Nucleus accumbens (tissue), 56 donors: ENCODE measurements around the gene EVPLL.
A peak's percentile ranks its signal among the peaks of the same experiment; 100 is the strongest.
"Not testable (repeated sequence)": the region's sequence is repeated elsewhere in the genome, so short reads cannot be mapped to it uniquely, and the experiment has no call there.

Source experiments
- DNase-seq, 56 donors: peaks; one replicate each; lab custom pipeline; 2025; lab: John Stamatoyannopoulos, UW

EVPLL gene

DNA sequence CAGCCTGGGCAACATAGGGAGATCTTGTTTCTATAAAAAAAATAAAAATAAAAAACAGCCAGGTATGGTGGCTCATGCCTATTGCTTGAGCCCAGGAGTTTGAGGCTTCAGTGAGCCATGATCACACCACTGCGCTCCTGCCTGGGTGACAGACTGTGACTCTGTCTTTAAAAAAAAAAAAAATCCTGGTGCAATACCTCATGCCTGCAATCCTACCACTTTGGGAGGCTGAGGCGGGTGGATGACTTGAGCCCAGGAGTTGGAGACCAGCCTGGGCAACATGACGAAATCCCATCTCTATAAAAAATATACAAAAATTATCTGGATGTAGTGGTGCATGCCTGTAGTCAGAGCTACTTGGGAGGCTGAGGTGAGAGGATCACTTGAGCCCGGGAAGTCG is 1.0 kb downstream of the EVPLL start:
- not testable (repeated sequence) for DNase-seq

DNA sequence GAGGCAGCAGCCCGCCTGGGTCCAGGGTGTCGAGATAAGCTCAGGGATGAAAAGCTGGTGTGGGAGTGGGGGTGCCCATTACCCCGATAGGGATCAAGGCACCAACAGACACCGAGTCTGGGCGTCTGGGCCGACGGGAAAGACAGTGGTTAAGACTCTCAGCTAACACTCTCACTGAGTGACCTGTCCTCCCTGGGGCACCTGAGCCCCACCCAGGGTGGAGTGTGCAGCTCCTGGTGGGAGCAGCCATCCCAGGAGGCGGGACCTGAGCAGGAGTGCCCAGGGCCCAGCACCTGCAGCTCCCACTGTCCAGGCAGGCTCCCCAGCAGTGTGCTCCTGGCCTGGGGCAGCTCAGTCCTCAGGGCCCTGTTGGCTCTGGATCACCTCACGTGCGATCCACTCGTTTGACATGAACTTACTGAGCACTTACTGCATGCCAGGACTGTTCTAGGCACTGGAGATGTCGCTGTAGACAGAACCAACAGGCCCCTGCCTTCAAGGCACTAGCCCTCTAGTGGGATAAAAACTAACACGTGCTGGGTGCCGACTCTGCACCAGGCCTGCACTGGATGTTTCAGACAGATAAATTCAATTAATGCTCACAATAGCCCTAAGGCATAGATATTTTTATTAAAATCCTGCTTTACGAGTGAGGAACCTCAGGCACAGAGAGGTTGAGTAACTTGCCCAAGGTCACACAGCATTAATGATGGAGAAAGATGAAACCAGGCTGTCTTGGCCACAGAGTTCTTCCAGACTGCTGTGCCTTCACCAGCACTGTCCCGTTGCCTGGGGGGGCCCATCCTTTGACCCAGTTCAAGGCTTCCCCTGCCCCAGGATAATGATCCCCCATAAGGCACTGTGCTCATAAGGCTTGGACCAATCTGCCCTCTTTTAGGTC is 1.9 kb downstream of the EVPLL start:
- no peak for DNase-seq

DNA sequence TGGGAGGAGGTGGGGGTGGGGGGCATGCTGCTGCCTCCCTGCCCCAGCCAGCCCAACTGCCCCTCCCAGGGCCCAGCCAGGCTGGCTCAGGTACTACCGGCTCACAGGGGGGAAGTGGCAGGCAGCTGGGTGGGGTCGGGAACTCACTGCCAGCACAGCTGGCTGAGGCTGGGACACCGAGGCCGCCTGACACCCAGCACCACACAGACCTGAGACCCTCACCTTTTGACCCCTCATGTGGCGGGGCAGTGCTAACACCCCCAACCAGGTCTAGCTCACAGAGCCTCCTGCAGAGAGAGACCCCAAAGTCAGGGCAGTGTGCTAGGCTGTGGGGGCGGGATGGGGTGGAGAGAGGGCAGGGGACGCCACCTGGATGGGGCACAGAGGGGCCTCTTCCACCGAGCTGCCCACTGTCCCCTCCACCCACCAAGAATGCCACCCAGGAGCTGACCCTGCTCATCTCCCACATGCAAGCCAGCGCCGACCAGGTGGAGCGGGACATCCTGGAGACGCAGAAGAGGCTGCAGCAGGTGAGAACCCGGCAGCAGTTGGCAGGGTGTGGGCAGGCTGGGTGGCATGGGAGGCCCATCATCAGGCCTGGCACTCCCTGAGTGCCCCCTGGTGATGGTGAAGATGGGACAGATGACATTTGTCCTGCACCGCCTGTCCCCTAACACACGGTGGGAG is 3.0 kb downstream of the EVPLL start:
- no peak for DNase-seq

DNA sequence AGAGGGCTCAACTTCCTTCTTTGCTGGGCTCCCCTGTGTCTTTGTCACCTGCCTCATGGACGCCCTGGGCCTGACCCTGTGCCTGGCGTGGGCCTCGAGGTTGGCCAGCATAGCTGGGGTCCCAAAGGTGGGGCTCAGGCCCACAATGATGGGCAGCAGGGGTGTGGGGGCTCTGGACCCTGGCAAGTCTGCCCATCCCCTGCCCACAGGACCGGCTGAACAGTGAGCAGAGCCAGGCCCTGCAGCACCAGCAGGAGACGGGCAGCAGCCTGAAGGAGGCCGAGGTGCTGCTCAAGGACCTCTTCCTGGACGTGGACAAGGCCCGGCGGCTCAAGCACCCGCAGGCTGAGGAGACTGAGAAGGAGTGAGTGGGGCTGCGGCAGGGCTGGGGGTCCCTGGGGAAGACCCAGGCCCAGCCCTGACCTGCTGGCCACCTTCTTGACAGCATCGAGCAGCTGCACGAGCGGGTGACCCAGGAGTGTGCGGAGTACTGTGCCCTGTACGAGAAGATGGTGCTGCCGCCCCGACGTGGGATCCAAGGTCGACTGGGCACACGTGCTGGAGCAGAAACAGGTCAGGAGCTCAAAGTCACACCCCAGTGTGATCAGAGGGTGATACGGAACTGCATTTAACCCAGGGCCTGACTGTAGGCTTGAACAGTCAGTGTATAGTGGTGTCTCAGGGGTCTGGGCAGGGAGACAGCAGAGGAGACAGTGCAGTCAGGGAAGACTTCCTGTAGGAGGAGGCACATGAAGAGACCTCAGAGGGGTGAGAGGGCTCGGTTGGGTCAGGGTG is 3.8 kb downstream of the EVPLL start:
- no peak for DNase-seq

DNA sequence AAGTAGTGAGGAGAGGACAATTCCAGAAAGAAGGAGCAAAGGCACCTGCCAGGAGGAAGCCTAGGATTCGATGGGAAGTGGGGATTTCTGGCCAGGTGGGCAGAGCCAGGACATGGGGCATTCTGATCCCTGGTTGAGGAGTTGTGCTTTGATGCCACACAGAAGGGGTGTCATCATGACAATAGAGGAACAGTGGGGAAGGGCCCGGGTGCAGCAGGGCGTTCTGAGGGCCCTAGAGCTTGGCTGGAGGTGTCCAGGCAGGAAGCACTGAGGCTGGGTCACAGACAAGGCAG is 4.3 kb downstream of the EVPLL start:
- DNase-seq = no peak

DNA sequence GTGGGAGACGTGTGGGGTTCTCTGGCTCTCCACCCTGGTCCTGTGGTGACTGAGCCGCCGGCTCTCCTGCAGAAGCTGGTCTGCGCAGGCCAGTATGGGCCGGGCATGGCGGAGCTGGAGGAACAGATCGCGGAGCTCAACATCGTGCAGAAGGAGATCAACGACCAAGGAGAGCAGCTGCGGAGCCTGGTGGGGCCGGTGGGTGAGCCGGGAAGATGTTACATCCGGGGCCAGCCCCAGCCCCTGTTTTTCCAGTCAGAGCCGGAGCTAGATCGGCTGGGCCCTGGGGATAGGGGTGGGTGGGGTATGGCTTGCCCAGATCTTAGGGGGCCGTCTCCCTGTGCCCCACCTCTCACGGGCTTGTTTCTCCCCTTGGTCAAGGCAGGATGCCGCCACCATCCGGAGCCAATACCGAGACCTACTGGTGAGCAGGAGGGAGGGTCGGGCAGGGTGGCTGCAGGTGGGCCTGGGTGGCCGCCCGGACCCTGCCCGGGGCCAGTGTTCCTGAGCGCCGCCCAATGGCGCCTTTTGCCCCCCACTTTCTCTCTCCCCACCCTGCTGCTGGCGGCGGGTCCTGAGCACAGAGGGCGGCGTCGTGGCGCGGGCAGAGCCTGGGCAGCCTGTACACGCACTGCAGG is 5.0 kb downstream of the EVPLL start:
- DNase-seq = no peak

DNA sequence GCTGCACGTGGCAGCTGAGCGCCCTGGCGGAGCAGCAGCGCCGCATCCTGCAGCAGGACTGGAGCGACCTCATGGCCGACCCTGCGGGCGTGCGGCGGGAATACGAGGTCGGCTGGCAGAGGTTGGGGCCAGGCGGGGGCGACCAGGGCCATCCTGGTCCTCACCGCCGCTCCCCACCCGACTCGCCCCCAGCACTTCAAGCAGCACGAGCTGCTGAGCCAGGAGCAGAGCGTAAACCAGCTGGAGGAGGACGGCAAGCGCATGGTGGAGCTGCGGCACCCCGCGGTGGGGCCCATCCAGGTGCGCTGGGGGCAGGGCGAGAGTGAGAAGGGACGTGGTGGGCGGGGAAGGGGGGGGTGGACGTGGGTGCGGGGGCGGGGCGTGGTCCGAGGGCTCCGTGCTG is 5.5 kb downstream of the EVPLL start:
- DNase-seq = peak in 1 of 56 donors; percentile 10

DNA sequence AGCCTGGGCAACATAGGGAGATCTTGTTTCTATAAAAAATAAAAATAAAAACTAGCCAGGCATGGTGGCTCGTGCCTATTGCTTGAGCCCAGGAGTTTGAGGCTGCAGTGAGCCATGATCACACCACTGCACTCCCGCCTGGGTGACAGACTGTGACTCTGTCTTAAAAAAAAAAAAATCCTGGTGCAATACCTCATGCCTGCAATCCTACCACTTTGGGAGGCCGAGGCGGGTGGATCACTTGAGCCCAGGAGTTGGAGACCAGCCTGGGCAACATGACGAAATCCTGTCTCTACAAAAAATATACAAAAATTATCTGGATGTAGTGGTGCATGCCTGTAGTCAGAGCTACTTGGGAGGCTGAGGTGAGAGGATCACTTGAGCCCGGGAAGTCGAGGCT is 6.7 kb downstream of the EVPLL start:
- DNase-seq = not testable (repeated sequence)

DNA sequence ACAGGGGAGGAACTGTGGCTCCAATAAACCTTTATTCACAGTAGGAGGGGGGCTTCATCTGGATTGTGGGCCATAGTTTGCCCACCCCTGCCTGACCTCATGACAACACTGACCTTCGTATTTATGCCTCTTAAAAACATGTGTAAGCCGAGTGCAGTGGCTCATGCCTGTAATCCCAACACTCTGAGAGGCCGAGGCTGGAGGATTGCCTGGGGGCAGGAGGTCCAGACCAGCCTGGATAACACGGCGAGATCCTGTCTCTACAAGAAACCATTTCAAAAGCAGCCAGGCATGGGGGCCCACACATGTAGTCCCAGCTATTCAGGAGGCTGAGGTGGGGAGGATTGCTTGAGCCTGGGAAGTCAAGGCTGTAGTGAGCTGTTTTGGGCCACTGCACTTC is 10.0 kb downstream of the EVPLL start:
- not testable (repeated sequence) for DNase-seq

DNA sequence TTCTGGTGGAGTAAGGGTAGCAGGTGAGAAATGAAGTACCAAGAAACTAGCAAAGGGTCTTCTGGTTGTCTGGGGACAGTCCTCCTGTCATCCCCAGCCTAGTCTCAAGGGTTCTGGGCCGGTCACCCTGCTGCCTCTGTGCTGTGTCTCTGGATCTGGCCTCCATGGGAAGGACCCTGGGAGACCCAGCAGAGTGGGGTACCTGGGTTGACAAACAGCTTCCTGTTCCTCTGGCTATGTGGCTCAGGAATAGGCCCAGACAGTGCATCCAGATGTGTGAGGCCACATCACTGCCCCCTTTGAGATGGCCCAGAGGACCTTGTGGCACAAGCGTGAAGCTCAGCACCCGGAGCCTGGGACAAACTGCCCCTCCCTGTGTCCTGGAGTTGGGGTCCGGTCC is 10.7 kb downstream of the EVPLL start:
- not testable (repeated sequence) for DNase-seq

DNA sequence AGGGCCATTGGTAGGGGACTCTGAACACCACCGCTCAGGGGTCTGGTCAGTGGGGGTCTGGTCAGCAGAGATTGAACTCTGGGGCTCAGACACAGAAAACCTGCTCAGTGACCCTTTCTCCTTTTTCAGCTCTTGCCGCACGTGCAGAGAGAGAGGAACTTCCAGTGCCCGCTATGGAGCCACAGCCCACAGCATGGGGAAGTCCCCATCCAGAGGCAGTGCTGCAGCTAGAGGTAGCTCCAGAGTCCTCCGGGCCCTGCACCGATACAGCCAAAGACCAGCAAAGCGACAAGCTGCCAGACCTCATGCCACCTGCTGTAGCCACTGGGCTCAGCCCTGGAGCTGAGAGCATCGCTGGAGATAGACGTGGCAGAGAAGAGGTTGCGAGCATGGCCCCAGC is 11.2 kb downstream of the EVPLL start:
- not testable (repeated sequence) for DNase-seq

DNA sequence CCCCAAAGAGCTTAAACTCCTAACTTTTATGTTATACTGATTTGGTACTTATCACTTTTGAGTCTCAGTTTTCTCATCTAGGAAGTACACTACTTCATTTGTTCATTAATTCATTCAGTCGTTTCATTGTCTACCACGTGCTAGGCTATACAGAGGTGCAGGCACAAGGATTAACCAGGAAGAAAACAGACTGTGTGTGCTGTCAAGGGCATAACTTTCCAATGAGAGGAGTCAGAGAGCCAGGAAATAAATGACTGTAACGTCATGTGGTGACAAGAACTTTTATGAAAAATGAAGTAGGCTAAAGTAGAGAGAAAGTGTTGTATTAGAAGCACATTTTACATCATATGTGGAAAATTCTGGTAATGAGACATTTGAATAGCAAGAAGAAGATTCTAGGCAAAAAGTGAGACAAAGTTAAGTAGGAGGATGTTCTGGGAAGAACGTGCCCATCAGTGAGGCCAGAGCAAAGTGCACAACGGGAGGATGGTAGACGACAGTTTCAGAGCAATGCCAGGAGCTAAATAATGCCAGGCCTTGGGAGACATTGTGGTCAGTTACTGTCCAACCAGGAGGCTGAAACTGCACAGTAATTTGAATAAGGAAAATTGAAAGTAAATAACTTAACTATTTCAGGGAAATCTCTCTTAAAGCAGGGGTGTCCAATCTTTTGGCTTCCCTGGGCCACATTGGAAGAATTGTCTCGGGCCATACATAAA is 24.5 kb downstream of the EVPLL start:
- not testable (repeated sequence) for DNase-seq

DNA sequence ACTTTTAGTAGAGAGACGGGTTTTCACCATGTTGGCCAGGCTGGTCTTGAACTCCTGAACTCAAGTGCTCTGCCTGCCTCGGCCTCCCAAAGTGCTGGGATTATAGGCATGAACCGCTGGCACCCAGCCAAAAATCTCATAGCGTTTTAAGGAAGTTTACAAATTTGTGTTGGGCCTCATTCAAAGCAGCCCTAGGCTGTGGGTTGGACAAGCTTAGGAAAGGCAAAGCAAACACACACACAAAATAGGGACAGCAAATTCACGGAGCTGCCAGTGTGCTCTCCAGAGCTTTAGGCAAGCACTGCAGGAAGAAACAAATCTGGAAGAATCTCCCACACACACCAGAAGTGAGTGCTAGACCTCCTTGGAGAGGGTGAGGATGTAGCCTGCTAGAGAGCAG is 25.6 kb downstream of the EVPLL start:
- DNase-seq = not testable (repeated sequence)

DNA sequence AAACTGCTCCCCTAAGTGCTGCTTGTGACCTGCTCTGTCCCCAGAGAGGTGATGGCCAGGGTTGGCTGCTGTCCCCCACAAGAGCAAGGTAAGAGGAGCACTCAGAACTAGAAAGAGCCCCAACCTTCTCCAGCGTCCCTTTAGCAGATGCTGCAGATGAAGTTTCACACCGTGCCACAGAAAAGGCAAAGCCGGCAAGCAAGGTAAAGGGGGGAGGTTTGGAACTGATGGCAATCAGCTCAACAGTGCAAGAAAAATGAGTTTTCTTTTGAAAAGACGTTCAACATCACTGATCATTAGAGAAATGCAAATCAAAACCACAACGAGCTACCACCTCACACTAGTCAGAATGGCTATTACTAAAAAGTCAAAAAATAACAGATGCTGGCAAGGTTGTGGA is 26.0 kb downstream of the EVPLL start:
- DNase-seq = not testable (repeated sequence)

DNA sequence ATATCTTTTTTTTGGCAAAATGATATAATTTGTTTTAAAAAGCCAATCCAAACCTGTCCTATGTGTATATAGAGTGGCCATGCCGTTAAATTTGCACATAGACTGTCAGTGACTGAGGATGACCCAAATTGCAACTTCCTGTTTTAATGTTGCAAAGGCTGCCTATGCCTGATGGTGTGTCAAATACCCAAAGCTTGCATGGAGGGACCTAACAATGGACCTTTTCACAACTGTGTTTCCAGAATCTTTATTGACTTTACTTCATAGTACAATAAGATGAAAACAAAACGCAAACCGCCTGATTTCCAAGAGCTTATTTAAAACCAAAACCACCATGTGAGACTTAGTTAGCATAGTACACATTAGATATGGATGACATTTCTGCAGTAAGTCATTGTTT is 31.3 kb downstream of the EVPLL start:
- not testable (repeated sequence) for DNase-seq

DNA sequence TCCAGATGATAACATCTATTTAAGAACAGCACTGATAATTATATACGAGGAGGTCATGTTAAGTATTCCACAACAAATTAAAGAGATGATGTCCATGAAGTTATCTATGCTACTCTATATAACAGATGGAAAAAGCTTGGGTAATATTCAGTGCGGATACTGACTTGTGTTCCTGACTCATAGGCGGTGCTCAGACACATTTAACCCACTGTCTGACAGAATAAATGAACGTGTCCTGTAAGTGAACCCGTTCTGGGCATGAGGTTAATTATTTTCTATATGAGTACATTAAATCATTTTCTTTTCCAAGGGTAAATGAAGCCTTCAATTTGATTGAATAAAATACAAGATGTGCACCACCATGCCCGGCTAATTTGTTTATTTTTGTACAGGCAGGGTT is 31.7 kb downstream of the EVPLL start:
- not testable (repeated sequence) for DNase-seq

DNA sequence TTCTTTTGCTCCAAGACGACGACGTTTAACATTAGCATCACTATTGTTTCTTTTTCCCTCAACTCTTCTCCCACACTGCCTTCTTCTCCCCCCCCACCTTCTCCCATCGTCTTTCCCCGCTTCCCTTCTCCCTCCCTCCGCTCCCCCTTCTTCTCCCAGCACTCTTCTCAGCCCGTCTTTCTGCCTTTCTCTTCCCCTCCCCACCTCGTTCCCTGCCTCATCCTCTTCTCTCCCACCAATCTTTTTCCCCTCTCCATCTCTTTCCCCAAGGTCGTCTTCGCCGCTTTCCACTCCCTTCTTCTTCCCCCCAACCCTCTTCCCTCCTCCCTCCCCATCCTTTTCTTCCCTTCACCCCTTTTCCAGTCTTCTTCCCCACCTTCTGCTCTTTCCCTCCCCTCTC is 33.2 kb downstream of the EVPLL start:
- peak in 5 of 56 donors; percentile 4 to 15 (median 8) for DNase-seq

DNA sequence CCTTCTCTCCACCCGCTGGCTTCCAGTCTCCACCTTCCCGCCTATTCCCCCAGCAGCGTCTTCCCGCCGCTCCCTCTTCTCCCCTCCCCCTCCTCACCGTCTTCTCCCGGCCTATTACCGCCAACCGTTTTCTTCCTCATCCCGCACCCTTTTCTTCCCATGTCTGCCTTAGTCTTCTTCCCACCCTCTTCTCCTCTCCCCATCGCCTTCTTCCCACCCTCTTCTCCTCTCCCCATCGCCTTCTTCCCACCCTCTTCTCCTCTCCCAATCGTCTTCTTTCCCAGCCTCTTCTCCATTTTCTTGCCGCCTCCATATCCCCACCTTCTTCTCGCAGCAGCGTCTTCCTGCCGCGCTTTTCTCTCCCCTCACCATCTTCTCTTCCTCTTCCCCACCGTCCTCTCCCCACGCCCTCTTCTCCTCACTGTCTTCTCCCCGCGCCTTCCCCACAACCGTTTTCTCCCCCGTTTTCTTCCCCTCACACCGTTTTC is 33.8 kb downstream of the EVPLL start:
- DNase-seq = peak in 27 of 56 donors; percentile 7 to 73 (median 28)

DNA sequence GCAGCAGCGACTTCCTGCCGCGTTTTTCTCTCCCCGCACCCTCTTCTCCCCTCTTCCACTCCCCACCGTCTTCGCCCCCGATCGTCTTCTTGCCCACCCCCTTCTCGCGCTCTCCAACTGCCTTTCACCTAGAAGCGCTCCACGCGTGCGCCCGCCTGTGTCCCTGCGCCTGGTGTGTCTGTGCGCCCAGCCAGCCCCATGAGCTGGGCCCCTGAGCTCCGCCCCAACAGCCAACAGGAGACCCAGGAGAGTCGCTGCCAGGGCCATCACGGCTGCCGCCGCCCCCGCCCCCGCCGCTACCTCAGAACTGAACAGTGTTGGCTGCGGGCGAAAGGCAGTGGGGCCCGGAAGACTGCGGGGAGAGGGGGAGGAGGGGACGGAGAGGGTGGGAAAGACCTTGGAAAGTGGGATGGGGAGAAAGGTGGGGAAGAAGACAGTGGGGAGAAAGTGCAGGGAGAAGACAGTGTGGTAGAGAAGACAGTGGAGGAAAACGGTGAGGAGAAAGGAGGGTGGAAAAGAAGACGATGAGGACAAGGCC is 34.5 kb downstream of the EVPLL start:
- DNase-seq = not testable (repeated sequence)

DNA sequence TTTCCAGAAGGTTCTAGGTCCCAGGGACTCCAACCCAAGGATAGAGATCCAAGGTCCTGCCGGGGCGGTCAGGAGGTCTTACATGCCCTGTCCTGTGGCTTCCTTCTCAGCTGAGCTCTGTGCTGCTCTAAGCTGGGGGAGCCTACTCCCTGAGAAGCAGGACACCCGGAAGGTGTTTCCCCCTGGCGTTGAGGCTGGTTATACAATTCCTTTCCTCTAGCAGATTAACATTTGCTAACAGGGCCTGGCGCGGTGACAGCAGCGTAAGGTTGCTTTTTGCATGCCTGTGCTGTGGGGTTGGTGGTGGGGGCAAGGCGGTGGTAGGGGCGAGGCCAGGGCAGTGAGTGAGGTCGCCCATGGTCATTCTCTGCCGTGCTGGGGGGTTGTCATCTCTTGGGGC is 43.9 kb downstream of the EVPLL start:
- DNase-seq = not testable (repeated sequence)
